ENCODE measurements around the gene ARSK. TPM values are rescaled to one million over a fixed set of nuclear protein-coding genes. Genes with fewer than 3 reads are reported as not detected.

The ARSK gene
- total RNA-seq, 1 experiment from 2014 or later, result 5.6 TPM

DNA sequence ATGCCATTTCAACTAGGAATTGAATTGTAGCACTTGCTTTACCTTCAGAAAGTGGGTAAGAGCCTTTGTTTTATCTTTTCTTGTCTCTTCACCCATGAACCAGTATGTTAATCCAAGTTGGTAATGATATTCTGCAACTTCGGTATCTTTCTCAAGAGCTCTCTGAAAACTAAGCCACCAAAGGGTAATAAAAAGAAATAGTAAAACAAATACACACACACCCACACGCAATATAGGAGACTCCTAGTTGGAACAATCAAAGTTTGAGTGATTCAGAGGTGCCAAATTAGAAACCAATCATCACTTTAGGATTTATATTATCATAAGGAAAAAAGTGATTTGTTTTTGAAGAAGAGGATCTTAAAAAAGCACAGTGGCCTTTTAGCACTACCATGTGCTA, 30.5 kb upstream of the ARSK start:
- no peak for DNase-seq
- Histone ChIP-seq H3K27me3 (ENCODE audit: low read length) (no peaks in the 10 kb centered on the region), H2AFZ (ENCODE audit: low read length) (no peak overlapping the region), H3K4me1 (ENCODE audit: low read length) (no peaks in the 10 kb centered on the region), H3K27ac (ENCODE audit: low read length) (no peak overlapping the region), H3K4me2 (ENCODE audit: low read depth, low read length, poor library complexity, severe bottlenecking) (no peak overlapping the region), H3K9me2 (replicated peaks; ENCODE audit: insufficient read depth, low read length) (no peaks in the 10 kb centered on the region), H3K9ac (ENCODE audit: low read length) (no peak overlapping the region), H3K9me3 (ENCODE audit: low read length) (no peaks in the 10 kb centered on the region), H3K36me3 (ENCODE audit: insufficient read depth, low read length) (peaks cover 70% of the 10 kb centered on the region), H3K4me3 (ENCODE audit: low read length) (no peak overlapping the region), H4K20me1 (ENCODE audit: insufficient read depth, low read depth, low read length) (no peaks in the 10 kb centered on the region), H3K79me2 (ENCODE audit: low read length) (no peaks in the 10 kb centered on the region)

DNA sequence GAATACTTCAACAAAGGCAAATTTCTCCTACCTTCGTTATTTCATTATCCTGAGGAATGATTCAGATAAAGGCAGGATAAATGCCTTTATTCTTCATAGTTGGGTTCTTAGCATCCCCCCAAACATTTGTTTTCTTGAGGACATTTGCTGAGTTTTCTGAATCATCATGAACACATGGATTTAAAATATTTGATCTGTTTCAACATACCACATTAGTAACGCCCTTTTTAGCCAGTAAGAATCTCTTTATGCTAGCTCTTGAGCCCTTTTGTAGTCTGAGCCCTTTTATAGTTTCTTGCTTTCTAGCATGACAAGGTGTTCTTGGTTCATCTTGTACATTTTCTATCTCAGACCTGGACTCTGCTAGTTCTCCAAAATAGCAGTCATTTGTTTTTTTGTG, 28.0 kb upstream of the ARSK start:
- H4K20me1 ChIP-seq (ENCODE audit: insufficient read depth, low read depth, low read length), result no peaks in the 10 kb centered on the region
- no peak overlapping the region for H3K4me2 ChIP-seq (ENCODE audit: low read depth, low read length, poor library complexity, severe bottlenecking)
- no peak overlapping the region for H2AFZ ChIP-seq (ENCODE audit: low read length)
- H3K27me3 ChIP-seq (ENCODE audit: low read length), result no peaks in the 10 kb centered on the region
- H3K4me1 ChIP-seq (ENCODE audit: low read length), result peaks cover 17% of the 10 kb centered on the region
- H3K4me3 ChIP-seq (ENCODE audit: low read length), result no peak overlapping the region
- H3K9ac ChIP-seq (ENCODE audit: low read length), result no peak overlapping the region
- peaks cover 11% of the 10 kb centered on the region for H3K79me2 ChIP-seq (ENCODE audit: low read length)
- H3K27ac ChIP-seq (ENCODE audit: low read length), result no peak overlapping the region
- H3K9me2 ChIP-seq (replicated peaks; ENCODE audit: insufficient read depth, low read length), result no peaks in the 10 kb centered on the region
- H3K36me3 ChIP-seq (ENCODE audit: insufficient read depth, low read length), result peaks cover 61% of the 10 kb centered on the region
- DNase-seq, result no peak
- H3K9me3 ChIP-seq (ENCODE audit: low read length), result no peaks in the 10 kb centered on the region

DNA sequence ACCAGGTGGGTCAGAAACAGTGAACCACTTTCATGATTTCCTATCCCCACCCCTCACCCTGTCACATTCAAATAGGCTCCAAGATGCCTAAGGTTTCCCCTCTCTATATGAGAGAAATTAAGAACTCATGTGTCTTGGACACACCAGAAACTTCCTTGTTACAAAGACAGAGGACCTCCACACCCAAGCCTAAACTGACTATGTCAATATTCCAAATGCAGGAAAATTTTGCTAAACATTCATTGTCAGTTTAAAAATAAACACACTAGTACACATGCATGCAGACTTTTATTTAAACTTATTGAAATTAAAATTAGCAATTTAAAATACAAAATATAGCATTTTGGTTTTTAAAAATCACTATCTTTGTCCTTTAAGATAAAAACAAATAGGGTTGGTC, 26.3 kb upstream of the ARSK start:
- Histone ChIP-seq H4K20me1 (ENCODE audit: insufficient read depth, low read depth, low read length) (no peaks in the 10 kb centered on the region), H3K79me2 (ENCODE audit: low read length) (peaks cover 25% of the 10 kb centered on the region), H3K9me2 (replicated peaks; ENCODE audit: insufficient read depth, low read length) (no peaks in the 10 kb centered on the region), H3K4me3 (ENCODE audit: low read length) (no peak overlapping the region), H3K4me1 (ENCODE audit: low read length) (peaks cover 22% of the 10 kb centered on the region), H3K9me3 (ENCODE audit: low read length) (no peaks in the 10 kb centered on the region), H3K27me3 (ENCODE audit: low read length) (no peaks in the 10 kb centered on the region), H3K4me2 (ENCODE audit: low read depth, low read length, poor library complexity, severe bottlenecking) (no peak overlapping the region), H3K27ac (ENCODE audit: low read length) (no peak overlapping the region), H2AFZ (ENCODE audit: low read length) (no peak overlapping the region), H3K9ac (ENCODE audit: low read length) (no peak overlapping the region), H3K36me3 (ENCODE audit: insufficient read depth, low read length) (peaks cover 59% of the 10 kb centered on the region)
- no peak for DNase-seq

DNA sequence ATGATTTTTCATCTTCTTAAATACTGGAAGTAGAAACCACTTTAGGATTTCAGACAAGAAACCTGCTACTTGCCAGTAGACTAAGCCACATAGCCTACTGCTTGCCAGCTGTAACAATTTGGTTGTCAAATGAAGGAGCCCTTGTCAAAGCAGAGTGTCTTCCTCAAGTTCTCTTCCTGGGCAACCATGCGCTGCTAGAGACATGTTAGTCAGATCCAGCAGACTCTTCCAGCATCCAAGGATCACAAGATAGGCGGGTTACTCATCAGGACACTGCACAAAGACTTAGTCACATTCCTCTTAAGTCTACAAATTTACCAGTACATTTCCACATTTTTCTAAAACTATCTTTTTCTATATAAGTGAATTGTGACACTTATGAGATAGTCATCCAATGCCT, 24.5 kb upstream of the ARSK start:
- H3K9me2 ChIP-seq (replicated peaks; ENCODE audit: insufficient read depth, low read length), result no peaks in the 10 kb centered on the region
- peaks cover 32% of the 10 kb centered on the region for H3K79me2 ChIP-seq (ENCODE audit: low read length)
- no peaks in the 10 kb centered on the region for H3K9me3 ChIP-seq (ENCODE audit: low read length)
- DNase-seq, result no peak
- H3K4me3 ChIP-seq (ENCODE audit: low read length), result no peak overlapping the region
- no peak overlapping the region for H3K4me2 ChIP-seq (ENCODE audit: low read depth, low read length, poor library complexity, severe bottlenecking)
- H3K9ac ChIP-seq (ENCODE audit: low read length), result no peak overlapping the region
- peaks cover 22% of the 10 kb centered on the region for H3K4me1 ChIP-seq (ENCODE audit: low read length)
- no peak overlapping the region for H2AFZ ChIP-seq (ENCODE audit: low read length)
- peaks cover 57% of the 10 kb centered on the region for H3K36me3 ChIP-seq (ENCODE audit: insufficient read depth, low read length)
- no peaks in the 10 kb centered on the region for H3K27me3 ChIP-seq (ENCODE audit: low read length)
- no peaks in the 10 kb centered on the region for H4K20me1 ChIP-seq (ENCODE audit: insufficient read depth, low read depth, low read length)
- no peak overlapping the region for H3K27ac ChIP-seq (ENCODE audit: low read length)

DNA sequence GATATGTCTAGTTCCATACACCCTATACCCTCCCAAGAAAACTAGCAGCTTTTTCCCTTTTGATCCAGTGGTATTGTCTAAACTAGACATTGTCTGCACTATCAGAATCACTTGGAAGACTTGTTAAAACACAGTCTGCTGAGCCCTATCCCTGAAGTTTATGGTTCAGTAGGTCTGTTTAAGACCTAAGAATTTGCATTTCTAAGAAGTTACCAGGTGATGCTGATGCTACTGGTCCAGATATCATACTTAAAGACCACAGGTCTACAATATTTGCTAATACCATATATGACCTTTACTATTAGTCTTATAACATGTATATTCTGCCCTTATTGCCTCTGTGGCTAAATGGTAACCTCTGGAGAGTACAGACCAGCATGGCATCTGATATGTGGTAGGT, 23.4 kb upstream of the ARSK start:
- H3K9me2 ChIP-seq (replicated peaks; ENCODE audit: insufficient read depth, low read length), result no peaks in the 10 kb centered on the region

DNA sequence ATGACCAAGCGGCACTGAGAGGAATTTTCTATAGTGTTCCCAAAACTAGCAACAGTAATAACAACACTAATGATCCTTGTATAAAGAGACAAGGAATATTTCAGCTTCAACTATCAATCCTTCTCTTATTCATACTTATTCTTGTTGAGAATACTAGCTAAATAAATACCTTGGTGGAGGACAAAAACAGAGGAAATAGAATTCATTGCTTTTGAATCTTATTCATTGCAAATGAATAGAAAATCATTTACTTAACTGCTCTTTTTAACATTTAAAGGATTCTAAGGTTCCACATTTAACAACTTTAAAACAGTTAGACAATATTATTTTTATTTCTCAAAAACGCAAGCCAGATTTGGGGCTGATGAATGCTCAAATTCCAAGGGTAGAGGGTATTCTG, 22.5 kb upstream of the ARSK start:
- Histone ChIP-seq H3K4me3 (ENCODE audit: low read length) (no peak overlapping the region), H3K4me1 (ENCODE audit: low read length) (peaks cover 22% of the 10 kb centered on the region), H3K9me2 (replicated peaks; ENCODE audit: insufficient read depth, low read length) (no peaks in the 10 kb centered on the region), H3K9me3 (ENCODE audit: low read length) (no peaks in the 10 kb centered on the region), H3K79me2 (ENCODE audit: low read length) (peaks cover 44% of the 10 kb centered on the region), H3K27me3 (ENCODE audit: low read length) (no peaks in the 10 kb centered on the region), H3K9ac (ENCODE audit: low read length) (no peak overlapping the region), H3K27ac (ENCODE audit: low read length) (no peak overlapping the region), H4K20me1 (ENCODE audit: insufficient read depth, low read depth, low read length) (no peaks in the 10 kb centered on the region), H2AFZ (ENCODE audit: low read length) (no peak overlapping the region), H3K4me2 (ENCODE audit: low read depth, low read length, poor library complexity, severe bottlenecking) (no peak overlapping the region), H3K36me3 (ENCODE audit: insufficient read depth, low read length) (peaks cover 63% of the 10 kb centered on the region)
- DNase-seq, result no peak

More for the DNA sequence above, 23.4 kb upstream of the ARSK start:
- Histone ChIP-seq H2AFZ (ENCODE audit: low read length) (no peak overlapping the region), H4K20me1 (ENCODE audit: insufficient read depth, low read depth, low read length) (no peaks in the 10 kb centered on the region), H3K79me2 (ENCODE audit: low read length) (peaks cover 38% of the 10 kb centered on the region), H3K4me2 (ENCODE audit: low read depth, low read length, poor library complexity, severe bottlenecking) (no peak overlapping the region), H3K9me3 (ENCODE audit: low read length) (no peaks in the 10 kb centered on the region), H3K27ac (ENCODE audit: low read length) (no peak overlapping the region), H3K36me3 (ENCODE audit: insufficient read depth, low read length) (peaks cover 64% of the 10 kb centered on the region), H3K27me3 (ENCODE audit: low read length) (no peaks in the 10 kb centered on the region), H3K9ac (ENCODE audit: low read length) (no peak overlapping the region), H3K4me1 (ENCODE audit: low read length) (peaks cover 22% of the 10 kb centered on the region), H3K4me3 (ENCODE audit: low read length) (no peak overlapping the region)
- peak; percentile 44 for DNase-seq

DNA sequence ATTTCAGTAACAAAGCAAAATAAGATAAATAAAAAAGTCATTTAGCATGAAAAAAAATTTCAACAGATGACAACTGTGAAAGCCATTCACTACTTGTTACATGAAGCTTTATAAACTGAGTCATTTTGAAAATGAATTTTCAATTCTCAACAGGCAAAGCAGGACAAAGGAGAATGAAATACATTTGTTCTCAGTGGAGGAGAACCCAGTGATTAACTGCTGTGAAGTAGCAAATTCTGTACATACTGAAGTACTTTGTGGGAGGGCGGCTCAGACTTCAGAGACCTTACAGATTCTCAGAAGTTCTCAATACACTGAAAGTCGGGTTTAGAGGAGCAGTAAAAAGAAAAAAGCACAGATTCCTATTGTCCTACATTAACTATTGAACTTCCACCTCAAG, 21.8 kb upstream of the ARSK start:
- peaks cover 47% of the 10 kb centered on the region for H3K79me2 ChIP-seq (ENCODE audit: low read length)
- H3K9me2 ChIP-seq (replicated peaks; ENCODE audit: insufficient read depth, low read length), result no peaks in the 10 kb centered on the region
- H3K4me1 ChIP-seq (ENCODE audit: low read length), result peaks cover 22% of the 10 kb centered on the region
- no peak overlapping the region for H2AFZ ChIP-seq (ENCODE audit: low read length)
- H3K27ac ChIP-seq (ENCODE audit: low read length), result no peak overlapping the region
- no peak overlapping the region for H3K4me2 ChIP-seq (ENCODE audit: low read depth, low read length, poor library complexity, severe bottlenecking)
- H3K36me3 ChIP-seq (ENCODE audit: insufficient read depth, low read length), result peaks cover 62% of the 10 kb centered on the region
- no peak for DNase-seq
- no peak overlapping the region for H3K9ac ChIP-seq (ENCODE audit: low read length)
- H3K9me3 ChIP-seq (ENCODE audit: low read length), result no peaks in the 10 kb centered on the region
- H3K27me3 ChIP-seq (ENCODE audit: low read length), result no peaks in the 10 kb centered on the region
- H3K4me3 ChIP-seq (ENCODE audit: low read length), result no peak overlapping the region
- H4K20me1 ChIP-seq (ENCODE audit: insufficient read depth, low read depth, low read length), result no peaks in the 10 kb centered on the region

DNA sequence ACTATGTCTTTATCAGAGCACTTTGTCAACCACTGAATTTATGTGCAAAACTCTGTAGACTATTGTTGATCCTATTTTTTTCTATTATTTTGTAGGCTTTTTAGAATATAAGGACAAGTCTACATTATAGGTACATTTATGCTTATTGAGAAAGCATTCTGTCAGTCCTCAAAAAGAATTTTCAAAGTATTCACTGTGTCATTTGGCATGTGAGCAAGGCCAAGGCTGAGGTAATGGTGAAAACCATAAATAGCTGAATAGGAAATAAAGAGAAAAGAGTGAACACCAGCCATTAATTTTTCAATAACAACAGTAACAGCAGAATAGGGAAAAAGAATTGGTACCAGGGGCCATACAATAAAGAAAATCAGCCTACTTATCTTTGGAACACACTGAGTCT, 21.1 kb upstream of the ARSK start:
- H2AFZ ChIP-seq (ENCODE audit: low read length), result no peak overlapping the region
- H3K4me2 ChIP-seq (ENCODE audit: low read depth, low read length, poor library complexity, severe bottlenecking), result no peak overlapping the region
- H3K4me3 ChIP-seq (ENCODE audit: low read length), result no peak overlapping the region
- no peaks in the 10 kb centered on the region for H4K20me1 ChIP-seq (ENCODE audit: insufficient read depth, low read depth, low read length)
- no peaks in the 10 kb centered on the region for H3K9me2 ChIP-seq (replicated peaks; ENCODE audit: insufficient read depth, low read length)
- H3K27ac ChIP-seq (ENCODE audit: low read length), result no peak overlapping the region
- no peaks in the 10 kb centered on the region for H3K9me3 ChIP-seq (ENCODE audit: low read length)
- peaks cover 49% of the 10 kb centered on the region for H3K79me2 ChIP-seq (ENCODE audit: low read length)
- peaks cover 61% of the 10 kb centered on the region for H3K36me3 ChIP-seq (ENCODE audit: insufficient read depth, low read length)
- H3K27me3 ChIP-seq (ENCODE audit: low read length), result no peaks in the 10 kb centered on the region
- H3K9ac ChIP-seq (ENCODE audit: low read length), result no peak overlapping the region
- DNase-seq, result no peak
- peaks cover 22% of the 10 kb centered on the region for H3K4me1 ChIP-seq (ENCODE audit: low read length)

DNA sequence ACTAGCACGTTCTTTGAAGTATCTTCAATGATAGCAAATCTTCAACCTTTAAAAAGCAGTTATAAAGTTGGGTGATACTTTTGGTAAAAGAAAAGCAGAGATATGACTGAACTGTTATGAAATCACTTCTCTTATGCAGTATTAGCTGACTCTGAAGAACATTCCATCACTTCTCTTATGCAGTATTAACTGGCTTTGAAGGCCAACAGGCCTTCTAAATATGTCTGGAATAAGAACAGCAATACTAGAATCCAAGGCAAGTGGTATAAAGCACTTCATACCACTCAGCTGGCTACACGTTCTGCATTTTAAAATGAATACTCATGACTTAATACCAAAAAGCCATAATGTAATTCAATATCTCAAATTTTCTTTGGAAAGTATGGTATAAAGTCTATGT, 17.4 kb upstream of the ARSK start:
- DNase-seq, result no peak
- H3K9me3 ChIP-seq (ENCODE audit: low read length), result no peaks in the 10 kb centered on the region
- peaks cover 58% of the 10 kb centered on the region for H3K36me3 ChIP-seq (ENCODE audit: insufficient read depth, low read length)
- no peak overlapping the region for H3K27ac ChIP-seq (ENCODE audit: low read length)
- no peaks in the 10 kb centered on the region for H3K4me1 ChIP-seq (ENCODE audit: low read length)
- H3K9me2 ChIP-seq (replicated peaks; ENCODE audit: insufficient read depth, low read length), result no peaks in the 10 kb centered on the region
- H4K20me1 ChIP-seq (ENCODE audit: insufficient read depth, low read depth, low read length), result no peaks in the 10 kb centered on the region
- no peak overlapping the region for H2AFZ ChIP-seq (ENCODE audit: low read length)
- no peak overlapping the region for H3K4me3 ChIP-seq (ENCODE audit: low read length)
- no peaks in the 10 kb centered on the region for H3K27me3 ChIP-seq (ENCODE audit: low read length)
- H3K4me2 ChIP-seq (ENCODE audit: low read depth, low read length, poor library complexity, severe bottlenecking), result no peak overlapping the region
- no peak overlapping the region for H3K9ac ChIP-seq (ENCODE audit: low read length)
- H3K79me2 ChIP-seq (ENCODE audit: low read length), result peaks cover 49% of the 10 kb centered on the region

Measured in Karpas-422 (cell line).